Stimulated activated CD8-positive, alpha-beta memory T cell treated with anti-CD3 and anti-CD28 coated beads, Interleukin-7, amount 100 ng/mL, for 4 hours (primary cell): ENCODE data around the gene PIGC.

Experiments
- DNase-seq, 2 donors: peaks; one replicate each; pipeline ENCODE4 v3.0.0-alpha.2; 2020; ENCODE audit warnings: low read depth in 2 of 2

PIGC gene

DNA sequence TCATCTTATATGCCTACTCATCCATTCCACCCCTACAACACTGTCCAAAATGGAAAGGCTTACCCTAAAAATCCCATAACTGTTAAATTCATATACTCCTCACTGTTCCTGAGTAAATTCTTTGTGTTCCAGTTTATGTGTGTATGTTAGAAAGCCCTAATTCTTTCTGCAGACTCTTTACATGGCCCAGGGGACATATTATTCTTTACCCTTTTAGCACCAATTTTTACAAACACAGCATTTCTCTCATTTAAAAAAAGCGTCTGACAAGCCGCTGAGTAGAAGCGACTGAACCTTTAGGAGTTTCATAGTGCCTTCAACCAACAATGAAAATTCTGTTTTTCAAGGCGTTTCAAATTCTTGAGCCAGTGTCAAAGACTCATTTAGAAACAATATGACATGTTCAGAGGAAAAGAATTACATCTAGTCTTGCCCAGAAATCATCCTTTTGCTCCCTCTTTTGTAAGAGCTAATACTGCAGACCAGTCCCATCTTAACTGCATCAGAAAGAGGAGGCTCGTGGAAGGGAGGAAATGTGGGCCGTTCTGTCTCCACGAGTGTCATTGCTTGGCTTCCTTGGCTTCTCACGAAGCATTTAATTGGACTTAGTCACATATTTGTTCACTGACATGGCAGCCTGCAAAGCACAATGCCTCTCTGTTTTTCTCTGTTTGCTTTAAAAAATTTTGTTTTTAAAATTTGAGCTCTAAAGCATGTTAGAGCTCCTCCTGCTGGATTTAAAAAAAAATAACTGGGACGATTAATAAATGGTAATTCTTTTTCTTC is 44.7 kb downstream of the PIGC start:
- no peak for DNase-seq

DNA sequence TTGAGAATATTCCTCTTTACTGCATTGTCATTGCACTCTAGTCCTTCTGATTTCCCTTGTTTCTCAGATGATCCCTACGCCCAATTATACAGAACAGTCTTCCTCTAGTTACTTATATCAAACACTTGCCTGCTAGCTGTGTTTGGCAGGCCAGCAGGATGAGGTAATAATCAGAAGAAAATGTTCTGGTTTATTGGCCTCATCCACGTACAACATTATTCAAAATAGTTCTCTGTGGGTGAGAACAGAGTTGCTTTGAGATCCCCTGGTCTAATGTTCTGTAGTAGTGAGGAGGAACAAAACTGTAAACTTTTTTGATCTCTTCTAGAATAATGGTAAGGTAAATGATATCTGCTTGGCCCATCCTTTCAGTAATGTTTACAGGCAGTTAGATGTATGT is 45.7 kb downstream of the PIGC start:
- DNase-seq, result no peak

DNA sequence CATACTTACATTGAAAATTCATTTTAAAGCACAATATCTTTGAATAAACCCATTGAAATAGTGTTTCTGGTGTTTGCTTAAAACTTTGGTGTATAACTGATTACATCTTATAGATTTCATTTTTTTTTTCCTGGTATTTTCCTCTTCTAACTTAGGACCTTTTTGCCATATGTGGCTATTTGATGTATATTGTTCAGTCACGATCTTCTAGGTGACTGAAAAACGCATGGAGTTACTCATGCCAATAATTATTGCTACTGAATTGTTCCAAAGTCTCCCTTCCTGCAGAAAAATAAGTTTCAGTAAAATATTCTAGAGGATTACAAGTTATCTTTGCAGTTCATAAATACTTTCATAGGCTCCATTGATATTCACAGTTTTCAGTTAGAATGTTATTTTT is 46.2 kb downstream of the PIGC start:
- no peak for DNase-seq

DNA sequence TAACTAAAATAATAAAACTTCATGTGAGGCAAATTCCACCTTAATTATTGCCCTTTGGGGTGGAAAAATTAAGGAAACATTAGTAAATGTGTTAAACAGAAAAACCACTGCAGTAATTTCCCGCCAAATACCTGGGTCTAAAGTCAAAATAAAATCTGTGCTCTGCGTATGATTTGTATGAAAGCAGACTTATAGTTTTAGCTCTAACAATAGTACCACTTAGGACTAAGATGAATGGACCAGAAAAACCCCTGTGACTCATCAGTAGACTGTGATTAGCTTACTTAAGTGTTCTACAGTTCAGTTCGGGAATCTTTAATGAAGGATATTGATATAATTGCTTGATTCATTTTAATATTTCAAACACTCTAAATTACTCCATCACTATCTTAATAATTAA is 46.6 kb downstream of the PIGC start:
- no peak for DNase-seq

DNA sequence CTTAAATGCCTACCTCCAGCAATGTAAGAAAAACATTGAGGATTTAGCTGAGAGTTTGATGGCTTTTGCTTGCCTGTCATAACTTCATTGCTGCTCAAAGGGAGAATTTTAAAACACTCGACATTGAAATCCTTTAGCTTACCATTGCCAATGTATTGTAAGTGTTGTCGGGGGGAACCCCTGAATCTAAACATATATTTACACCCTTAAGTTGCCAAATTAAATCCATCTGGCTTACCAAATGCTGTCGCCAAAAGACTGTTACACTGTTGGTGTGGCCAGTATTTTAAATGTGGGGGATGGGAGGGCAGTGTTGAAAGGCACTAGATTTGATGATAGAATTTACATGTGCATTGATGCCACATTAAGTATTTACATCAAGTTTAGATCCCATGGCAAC is 48.3 kb downstream of the PIGC start:
- no peak for DNase-seq

DNA sequence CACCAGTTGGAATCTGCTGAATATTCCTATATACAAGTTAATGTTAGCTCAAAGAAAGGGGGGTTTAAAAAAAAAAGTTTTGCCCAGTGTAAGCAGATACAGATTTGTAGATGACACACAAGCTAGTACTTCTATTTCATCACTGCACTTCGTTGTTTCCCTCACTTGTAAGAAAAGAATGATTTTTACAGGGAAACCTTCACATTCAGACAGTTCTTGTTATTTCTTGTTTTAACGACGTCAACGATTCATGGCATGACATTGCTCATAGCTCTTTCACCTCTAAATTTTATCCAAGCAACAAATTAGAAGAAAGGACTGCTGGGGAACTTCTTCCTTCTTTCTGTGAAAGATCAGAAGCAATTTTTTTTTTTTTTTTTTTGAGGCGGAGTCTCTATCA is 49.1 kb downstream of the PIGC start:
- no peak for DNase-seq

DNA sequence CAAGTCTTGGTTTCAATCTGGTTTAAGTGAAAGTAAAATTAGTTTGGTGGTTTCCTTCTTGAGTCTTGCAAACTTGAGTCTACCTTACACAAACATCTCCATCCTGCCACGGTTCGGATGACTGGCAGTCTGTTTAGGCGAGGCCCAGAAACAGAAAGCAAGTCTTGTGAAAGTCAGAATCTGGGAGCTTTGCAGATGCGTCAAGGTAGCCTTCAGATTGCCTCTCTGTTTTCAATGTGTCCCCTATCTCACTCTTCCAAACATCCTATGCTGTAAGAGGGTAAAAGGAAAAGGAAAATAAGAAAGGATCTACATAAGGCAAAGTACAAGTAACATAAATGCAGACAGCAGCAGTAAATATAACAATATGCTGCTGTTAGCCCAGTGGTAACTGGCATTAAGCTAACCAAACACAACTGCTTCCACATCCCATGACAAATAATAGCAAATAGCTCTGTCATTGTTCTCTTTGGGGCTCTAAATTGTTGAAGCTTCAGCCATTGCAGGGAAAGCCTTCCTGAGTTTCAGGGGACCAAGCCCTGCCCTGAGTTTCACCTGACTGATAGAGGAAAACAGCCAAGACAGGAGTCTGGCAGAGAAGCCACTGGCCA is 49.6 kb downstream of the PIGC start:
- peak; percentile 50 to 59 for DNase-seq

DNA sequence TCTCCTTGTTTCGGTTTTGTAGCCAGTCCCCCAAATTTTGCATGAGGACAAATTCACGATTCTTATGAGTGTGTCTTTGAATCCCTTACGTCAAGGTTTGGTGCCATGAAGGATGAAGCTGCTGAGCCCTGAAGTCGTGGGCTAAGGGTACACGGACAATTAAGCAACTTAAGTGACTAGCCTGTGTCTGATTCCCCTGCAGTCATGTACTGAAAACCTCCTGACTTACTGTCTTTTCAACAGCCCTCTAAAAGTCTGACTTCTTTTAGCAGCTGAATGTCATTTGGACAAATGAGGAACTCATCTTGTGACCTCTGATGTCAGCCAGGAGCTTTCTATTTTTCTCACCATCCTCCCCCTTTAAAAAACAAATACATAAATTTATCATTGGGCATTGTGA is 50.5 kb downstream of the PIGC start:
- DNase-seq, result no peak

DNA sequence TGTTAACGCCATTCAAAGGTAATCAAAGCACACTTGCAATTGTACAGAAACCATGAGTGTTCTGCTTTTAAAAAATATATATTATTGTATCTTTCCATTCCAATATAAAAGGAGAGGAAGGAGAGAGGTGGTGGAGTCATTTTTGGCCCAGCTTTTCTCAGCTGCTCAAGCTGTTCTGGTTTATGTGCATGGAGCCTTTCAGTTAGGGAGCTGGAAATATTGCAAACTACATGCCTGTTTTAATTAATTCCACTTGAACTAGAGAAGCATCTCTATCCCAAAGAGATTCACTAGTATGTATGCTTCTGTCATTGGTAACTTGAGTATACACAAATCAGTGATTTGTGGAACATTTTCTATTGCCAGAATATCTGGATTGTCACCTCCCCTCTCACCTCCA is 51.9 kb downstream of the PIGC start:
- no peak for DNase-seq
